ENCODE measurements around the gene TNXB. TPM values are rescaled to one million over a fixed set of nuclear protein-coding genes. Genes with fewer than 3 reads are reported as not detected.

Gene TNXB
- total RNA-seq, 4 donors from 2014 or later, result 38.5 to 301 (median 117) TPM

- no peak for DNase-seq
- no peaks in the 10 kb centered on the region for H3K27me3 ChIP-seq
- H3K36me3 ChIP-seq, result no peaks in the 10 kb centered on the region
- TF ChIP-seq, protein P1, sequence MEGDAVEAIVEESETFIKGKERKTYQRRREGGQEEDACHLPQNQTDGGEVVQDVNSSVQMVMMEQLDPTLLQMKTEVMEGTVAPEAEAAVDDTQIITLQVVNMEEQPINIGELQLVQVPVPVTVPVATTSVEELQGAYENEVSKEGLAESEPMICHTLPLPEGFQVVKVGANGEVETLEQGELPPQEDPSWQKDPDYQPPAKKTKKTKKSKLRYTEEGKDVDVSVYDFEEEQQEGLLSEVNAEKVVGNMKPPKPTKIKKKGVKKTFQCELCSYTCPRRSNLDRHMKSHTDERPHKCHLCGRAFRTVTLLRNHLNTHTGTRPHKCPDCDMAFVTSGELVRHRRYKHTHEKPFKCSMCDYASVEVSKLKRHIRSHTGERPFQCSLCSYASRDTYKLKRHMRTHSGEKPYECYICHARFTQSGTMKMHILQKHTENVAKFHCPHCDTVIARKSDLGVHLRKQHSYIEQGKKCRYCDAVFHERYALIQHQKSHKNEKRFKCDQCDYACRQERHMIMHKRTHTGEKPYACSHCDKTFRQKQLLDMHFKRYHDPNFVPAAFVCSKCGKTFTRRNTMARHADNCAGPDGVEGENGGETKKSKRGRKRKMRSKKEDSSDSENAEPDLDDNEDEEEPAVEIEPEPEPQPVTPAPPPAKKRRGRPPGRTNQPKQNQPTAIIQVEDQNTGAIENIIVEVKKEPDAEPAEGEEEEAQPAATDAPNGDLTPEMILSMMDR (IDR thresholded peaks at IDR 0.05), result no peak
- TF ChIP-seq POLR2A (IDR thresholded peaks at IDR 0.05), result no peak
- no peak overlapping the region for H3K27ac ChIP-seq
- H3K4me3 ChIP-seq, result no peak overlapping the region
- H3K4me1 ChIP-seq, result peaks cover 0 to 29% (median 10%) of the 10 kb centered on the region in 4 donors
- no peaks in the 10 kb centered on the region for H3K9me3 ChIP-seq
Measured at GRCh38 chr6:32084780-32085179, 24.4 kb downstream of the TNXB start.

DNA sequence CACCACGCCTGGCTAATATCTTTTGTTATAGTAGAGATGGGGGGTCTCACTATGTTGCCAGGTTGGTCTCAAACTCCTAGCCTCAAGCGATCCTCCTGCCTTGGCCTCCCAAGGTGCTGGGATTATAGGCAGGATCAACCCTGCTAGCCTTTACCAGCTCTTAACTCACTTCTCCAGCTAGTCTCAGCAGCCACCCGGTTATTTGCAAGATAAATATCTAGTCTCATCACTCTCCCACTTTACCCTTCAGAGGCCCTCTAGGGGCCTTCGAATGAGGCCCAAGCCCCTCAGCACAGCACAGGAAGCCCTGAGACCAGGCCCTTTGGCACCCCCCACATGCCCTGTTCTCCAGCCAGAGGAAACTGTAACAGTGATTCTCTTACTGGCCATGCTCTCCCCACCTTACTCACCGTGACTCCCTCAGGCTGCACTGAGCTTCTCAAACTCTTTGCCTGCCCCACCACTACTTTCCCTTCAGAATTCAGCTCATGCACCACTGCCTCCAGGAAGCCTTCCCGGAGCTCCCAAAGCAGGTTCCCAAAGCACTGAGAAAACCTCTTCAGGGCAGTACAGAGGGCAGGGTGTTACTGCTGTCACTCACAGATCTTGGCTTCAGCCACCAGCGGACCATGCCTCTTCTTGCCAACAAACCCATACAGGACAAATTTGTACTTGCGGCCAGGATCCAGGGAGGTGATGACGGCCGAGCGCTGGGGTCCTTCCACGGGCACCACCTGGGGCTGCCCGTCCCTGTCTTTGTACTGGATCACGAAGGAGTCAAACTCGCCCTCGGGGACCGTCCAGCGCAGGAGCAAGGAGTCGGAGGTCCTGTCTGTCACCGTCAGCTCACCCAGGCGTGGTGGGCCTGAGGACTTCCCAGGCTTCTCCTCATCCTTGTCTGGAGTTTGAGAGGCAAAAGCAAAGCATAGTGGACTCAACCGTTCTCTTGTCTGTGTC is 25.0 kb downstream of the TNXB start:
- DNase-seq, result no peak
- Histone ChIP-seq H3K27me3 (no peaks in the 10 kb centered on the region), H3K4me1 (peaks cover 0 to 29% (median 10%) of the 10 kb centered on the region in 4 donors), H3K27ac (no peak overlapping the region), H3K9me3 (no peaks in the 10 kb centered on the region), H3K36me3 (no peaks in the 10 kb centered on the region), H3K4me3 (no peak overlapping the region)
- no peak for TF ChIP-seq POLR2A (IDR thresholded peaks at IDR 0.05)
- TF ChIP-seq, protein P1 (IDR thresholded peaks at IDR 0.05), result no peak

DNA sequence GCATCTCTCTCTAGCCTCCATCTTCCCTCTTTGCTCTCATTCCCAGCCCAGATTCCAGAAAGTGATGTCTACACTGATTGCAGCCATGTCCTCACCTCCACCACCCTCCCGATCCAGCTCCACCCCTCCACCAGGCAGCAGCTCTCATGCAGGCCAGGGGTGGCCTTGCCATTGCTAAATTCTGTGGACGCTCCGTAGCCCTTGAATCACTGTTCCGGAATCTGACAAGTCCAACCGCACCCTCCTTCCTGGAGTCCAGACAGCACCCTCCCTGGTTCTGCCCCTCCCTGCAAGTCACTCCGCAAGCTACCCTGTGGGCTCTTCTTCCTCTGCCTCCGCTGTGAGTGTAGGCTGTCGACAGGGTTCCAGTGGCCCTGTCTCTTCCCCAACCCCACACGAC is 26.2 kb downstream of the TNXB start:
- peak in 1 of 3 donors; percentile 67 for DNase-seq
- Histone ChIP-seq H3K27me3 (no peaks in the 10 kb centered on the region), H3K9me3 (no peaks in the 10 kb centered on the region), H3K36me3 (no peaks in the 10 kb centered on the region), H3K27ac (peak overlapping the region in 3 of 4 donors; percentile 12 to 68 (median 58)), H3K4me1 (peaks cover 0 to 26% (median 10%) of the 10 kb centered on the region in 4 donors), H3K4me3 (no peak overlapping the region)
- TF ChIP-seq, protein P1 (IDR thresholded peaks at IDR 0.05), result no peak
- no peak for TF ChIP-seq POLR2A (IDR thresholded peaks at IDR 0.05)

DNA sequence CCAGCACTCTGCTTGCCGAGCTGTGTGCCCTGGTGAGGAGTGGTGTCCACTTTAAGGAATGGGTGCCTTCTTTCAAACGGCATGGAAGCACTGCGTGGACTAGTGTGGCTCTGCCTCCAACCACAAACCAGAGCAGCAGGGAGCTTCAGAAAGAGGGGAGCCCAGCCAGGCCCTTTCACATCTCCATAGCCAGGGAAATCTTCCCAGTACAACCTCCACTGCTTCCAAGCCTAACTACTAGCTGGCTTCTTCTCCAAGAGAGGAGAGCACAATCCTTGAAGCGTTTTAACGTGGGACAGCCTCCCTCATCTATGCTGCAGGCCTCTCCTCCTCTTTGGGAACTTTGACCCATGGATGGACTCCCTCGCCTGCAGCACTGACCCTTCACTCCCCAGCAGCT is 26.7 kb downstream of the TNXB start:
- peak overlapping the region; percentile 12 to 68 (median 42) for H3K27ac ChIP-seq

GRCh38 chr6:32081168-32081990 is 27.8 kb downstream of the TNXB start:
- Histone ChIP-seq H3K36me3 (no peaks in the 10 kb centered on the region), H3K4me1 (peaks cover 0 to 11% (median 0%) of the 10 kb centered on the region in 4 donors), H3K4me3 (no peak overlapping the region), H3K27me3 (no peaks in the 10 kb centered on the region), H3K9me3 (no peaks in the 10 kb centered on the region), H3K27ac (peak overlapping the region; percentile 11 to 68 (median 42))
- TF ChIP-seq, protein P1 (IDR thresholded peaks at IDR 0.05), result no peak
- no peak for TF ChIP-seq POLR2A (IDR thresholded peaks at IDR 0.05)
- peak in 1 of 3 donors; percentile 62 for DNase-seq

More for the DNA sequence above, 26.7 kb downstream of the TNXB start:
- no peak for DNase-seq
- Histone ChIP-seq H3K9me3 (no peaks in the 10 kb centered on the region), H3K27me3 (no peaks in the 10 kb centered on the region), H3K4me1 (peaks cover 0 to 22% (median 8%) of the 10 kb centered on the region in 4 donors), H3K4me3 (no peak overlapping the region), H3K36me3 (no peaks in the 10 kb centered on the region)
- TF ChIP-seq POLR2A (IDR thresholded peaks at IDR 0.05), result no peak
- TF ChIP-seq, protein P1 (IDR thresholded peaks at IDR 0.05), result no peak
